Right forelimb (tissue), 1 donor: ENCODE data around the gene KCNIP1.
A peak's percentile ranks its signal among the peaks of the same experiment; 100 is the strongest.

ENCODE experiments used
- DNase-seq: peaks from one replicate; pipeline ENCODE4 v3.0.0-alpha.2; 2018

The KCNIP1 gene

GRCh38 chr5:170655476-170655875 is 151.7 kb downstream of the KCNIP1 start:
- no peak for DNase-seq

GRCh38 chr5:170655920-170656319 is 152.1 kb downstream of the KCNIP1 start:
- DNase-seq = no peak

DNA sequence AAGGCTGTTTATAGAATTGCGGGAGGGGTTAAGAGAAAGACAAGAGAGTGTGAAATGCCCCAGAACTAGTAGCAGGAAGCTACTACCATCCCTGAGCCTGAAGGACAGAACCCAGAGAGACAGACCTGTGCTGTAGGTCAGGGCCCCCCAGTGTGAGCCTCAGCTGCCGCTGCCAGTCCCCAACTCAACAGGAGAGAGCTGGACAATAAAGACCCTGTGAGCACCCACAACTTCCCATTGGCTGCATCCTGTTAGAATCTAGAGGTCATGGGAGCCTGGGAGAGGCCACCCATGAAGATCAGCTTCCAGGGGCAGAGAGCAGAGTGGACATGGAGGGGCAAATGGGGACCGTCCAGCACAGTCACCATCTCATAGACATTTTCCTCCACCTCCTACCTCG is 152.5 kb downstream of the KCNIP1 start:
- no peak for DNase-seq

DNA sequence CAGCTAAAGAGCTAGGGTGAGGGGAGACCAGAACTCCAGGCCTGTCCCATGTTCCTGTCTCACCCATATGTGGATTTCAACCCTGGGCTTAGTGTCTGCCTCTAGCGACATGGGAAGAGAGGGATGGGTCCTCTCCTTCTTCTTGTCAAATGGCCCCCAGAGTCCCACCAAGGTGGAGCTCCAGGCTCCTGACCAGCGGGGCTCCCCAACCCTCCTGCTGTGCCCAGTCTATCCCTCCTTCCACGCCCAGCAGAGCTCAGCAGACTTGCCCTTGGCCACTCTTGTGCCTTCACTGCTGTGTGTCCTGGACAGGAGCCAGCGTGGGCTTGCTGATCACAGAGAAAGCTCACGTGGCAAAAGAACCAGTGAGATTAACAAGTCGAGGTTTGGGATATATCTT is 156.7 kb downstream of the KCNIP1 start:
- no peak for DNase-seq

DNA sequence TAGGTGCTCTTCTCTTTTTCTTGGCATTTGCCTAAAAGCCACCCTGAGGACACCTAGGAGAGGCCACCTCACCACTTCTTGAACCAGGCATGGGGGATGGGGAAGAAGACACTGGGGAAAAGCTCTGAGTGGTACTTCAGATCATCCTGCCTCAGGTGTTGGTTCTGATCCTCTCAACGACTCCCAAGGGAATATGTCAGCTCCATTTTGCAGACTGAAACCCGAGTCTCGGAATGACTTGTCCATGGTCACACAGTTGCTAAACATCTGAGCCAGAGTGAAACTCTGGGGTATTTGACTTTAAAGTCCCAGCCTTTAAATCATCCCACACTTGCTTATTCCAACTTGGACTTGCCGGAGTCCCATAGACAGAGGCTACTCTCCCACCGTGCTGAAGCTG is 159.1 kb downstream of the KCNIP1 start:
- DNase-seq = no peak

GRCh38 chr5:170678811-170679210 is 175.0 kb downstream of the KCNIP1 start:
- DNase-seq = no peak

GRCh38 chr5:170681013-170681433 is 177.2 kb downstream of the KCNIP1 start:
- DNase-seq = peak; percentile 70

GRCh38 chr5:170691657-170692056 is 187.8 kb downstream of the KCNIP1 start:
- no peak for DNase-seq

GRCh38 chr5:170693701-170694100 is 189.9 kb downstream of the KCNIP1 start:
- DNase-seq = no peak

GRCh38 chr5:170694911-170695310 is 191.1 kb downstream of the KCNIP1 start:
- DNase-seq = no peak

DNA sequence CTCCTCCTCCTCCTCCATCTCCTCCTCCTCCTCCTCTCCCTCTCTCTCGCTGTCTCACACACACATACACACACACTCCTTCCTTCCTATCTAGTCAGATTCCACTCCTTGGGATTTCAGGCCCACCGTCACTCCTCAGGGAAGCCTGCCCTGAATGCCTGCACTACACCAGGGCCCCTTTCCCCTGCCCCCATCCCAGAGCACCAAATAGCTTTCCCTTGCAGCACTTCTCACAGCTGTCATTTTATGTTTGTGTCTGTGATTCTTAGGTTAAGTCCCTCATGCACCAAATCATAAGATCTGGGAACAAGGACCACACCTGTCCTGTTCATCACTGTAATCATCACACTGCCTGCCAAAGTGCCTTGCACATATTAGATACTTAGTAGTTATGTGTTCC is 193.2 kb downstream of the KCNIP1 start:
- DNase-seq = no peak

DNA sequence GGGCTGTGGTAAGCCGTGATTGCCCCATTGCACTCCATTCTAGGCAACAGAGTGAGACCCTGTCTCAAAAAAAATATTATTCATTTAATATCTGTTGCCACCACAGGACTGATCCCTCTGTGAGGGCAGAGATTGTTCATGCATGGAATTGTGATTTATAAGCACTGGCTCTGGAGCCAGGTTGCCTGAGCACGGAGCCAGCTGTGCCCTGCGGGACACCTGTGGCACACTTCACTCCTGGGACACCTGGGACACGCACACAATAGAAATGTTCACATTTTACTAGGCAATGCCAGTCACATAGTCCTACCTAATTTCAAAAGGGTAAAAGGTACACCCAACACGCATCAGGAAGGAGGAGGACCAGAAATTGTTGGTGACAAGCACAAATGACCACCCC is 196.7 kb downstream of the KCNIP1 start:
- DNase-seq = no peak

DNA sequence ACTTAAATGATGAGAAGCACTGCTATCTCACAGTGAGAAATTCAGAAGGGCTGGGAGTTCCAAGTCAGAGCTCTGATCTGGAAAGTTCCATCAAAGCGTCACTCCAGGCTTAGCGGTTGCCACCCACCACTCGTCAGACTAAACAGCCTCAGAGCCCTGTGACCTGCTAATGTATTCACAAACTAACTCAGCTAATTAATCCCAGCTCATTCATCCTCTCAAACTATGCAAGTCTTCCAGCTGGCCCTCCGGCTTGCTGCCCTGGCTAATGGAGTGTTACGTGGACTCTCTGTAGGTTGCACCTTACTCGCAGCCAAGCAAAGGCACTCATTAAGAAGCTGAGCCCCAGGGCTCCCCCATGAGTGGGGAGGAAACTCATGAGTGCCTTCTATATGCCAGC is 197.5 kb downstream of the KCNIP1 start:
- no peak for DNase-seq

GRCh38 chr5:170704417-170705192 is 200.8 kb downstream of the KCNIP1 start:
- DNase-seq = no peak

GRCh38 chr5:170709640-170710039 is 205.8 kb downstream of the KCNIP1 start:
- DNase-seq = no peak

DNA sequence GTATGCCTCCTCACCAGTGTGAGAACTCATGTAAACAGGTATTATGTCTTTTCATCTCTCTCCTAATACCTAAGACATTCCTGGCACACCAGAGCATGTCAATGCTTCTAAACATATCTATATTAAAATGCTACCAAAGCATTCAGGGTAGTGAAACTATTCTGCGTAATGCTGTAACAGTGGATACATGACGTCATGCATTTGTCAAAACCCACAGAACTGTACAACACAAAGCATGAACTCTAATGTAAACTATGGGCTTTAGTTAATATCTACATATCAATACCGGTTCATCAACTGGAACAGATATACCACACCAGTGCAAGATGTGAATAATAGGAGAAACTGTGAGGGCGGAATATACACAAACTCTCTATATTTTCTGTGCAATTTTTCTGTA is 207.5 kb downstream of the KCNIP1 start:
- no peak for DNase-seq

DNA sequence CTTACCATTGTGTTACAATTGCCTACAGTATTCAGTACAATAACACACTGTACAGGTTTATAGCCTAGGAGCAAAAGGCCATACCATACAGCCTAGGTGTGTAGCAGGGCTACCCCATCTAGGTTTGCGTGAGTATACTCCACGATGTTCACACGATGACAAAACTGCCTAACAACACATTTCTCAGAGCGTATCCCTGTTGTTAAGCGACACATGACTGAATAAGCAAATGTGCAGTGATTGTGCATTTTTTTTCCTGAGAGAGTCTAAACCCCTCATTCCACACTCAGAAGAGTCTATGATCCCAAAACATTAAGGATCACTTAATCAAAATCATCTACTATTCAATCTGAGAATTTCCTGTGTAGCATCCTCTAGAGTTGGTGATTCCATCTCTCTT is 211.3 kb downstream of the KCNIP1 start:
- DNase-seq = no peak

GRCh38 chr5:170716396-170716795 is 212.6 kb downstream of the KCNIP1 start:
- no peak for DNase-seq

- no peak for DNase-seq
Observed at GRCh38 chr5:170719551-170719950, 215.7 kb downstream of the KCNIP1 start.

- no peak for DNase-seq
Observed at GRCh38 chr5:170720179-170720578, 216.4 kb downstream of the KCNIP1 start.

DNA sequence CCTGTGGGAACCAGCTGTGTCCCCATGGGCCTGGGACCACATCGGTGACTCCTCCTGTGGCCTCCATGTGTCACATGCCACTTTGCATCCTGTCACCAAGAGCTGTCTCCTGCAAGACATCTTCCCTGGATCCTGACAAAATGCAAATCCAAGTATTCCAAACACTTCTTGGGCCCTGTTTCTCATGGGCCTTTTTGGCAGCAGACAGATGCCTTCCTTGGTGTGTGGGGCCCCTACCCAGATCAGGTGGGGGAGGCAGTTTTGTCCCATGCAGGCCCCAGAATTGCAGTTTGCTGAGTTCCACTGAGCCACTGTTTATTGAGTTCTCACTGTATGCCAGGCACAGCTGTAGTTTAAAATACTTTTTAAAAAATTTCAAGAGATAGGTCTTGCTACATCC is 217.2 kb downstream of the KCNIP1 start:
- DNase-seq = no peak

- DNase-seq = no peak
Observed at GRCh38 chr5:170721681-170722080, 217.9 kb downstream of the KCNIP1 start.

- DNase-seq = no peak
Observed at GRCh38 chr5:170722316-170722715, 218.5 kb downstream of the KCNIP1 start.

DNA sequence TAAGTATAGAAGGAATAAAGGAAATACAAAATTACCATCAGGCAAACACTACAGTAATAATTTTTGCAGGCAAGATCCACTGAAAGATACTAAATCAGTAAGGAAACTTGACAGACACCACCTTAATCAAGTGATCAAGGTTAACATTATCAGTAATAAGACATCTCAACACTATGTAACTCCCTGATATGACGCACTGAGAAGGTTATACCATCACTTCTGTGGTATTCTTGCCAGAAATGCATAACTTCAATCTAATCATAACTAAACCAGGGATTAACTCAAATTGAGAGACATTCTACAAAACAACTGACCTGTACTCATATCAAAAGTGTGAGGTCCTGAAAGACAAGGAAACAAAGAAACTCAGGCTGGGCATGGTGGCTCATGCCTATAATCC is 227.2 kb downstream of the KCNIP1 start:
- DNase-seq = no peak

GRCh38 chr5:170732685-170733084 is 228.9 kb downstream of the KCNIP1 start:
- DNase-seq = no peak
